Testis (tissue), 2 donors: ENCODE results near the gene NFIB.

Experiments
- POLR2A ChIP-seq: fragments of 450-650 bp; IDR thresholded peaks from one replicate; pipeline ENCODE4 v1.6.1; 2017; ENCODE audit warnings: antibody characterized with exemption, mild to moderate bottlenecking, moderate library complexity
- TF ChIP-seq, protein P1 (sequence below), 3 experiments: fragments of 450-650 bp in 2 of 3; fragments of 200-600 bp in 1 of 3; sonication (generic) in 1 of 3; IDR thresholded peaks; one replicate each; pipeline ENCODE4 v1.5.1; 2016 to 2019; ENCODE audit warnings: antibody characterized with exemption in 3 of 3, mild to moderate bottlenecking in 2 of 3, moderate library complexity in 1 of 3

DNA sequence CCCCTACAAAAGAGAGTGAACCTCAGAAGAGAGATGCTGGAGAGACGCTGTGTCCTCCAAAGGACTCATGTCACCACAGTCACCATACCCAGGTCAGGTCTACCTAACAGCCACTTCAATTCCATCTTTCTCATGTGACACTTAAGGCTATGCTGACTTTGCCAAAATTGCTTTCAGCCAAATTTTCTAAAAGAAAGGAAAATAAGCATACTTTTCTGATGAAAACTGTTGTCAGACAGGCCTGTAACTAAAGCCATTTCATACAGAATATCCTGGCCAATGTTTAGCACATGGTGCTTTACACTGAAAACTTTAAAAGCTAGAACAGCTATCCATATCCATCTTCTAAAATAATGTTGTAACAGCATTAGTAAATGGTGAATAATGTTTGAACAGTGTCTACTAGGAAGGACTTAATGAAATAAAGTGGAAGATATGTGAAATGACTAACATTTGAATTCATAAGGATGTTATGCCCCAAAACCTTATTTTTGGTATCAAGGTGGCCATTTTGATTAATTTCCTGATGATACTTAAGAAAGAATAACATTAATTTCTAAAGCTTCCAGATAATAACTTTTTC lies 97.2 kb downstream of the NFIB start:
- TF ChIP-seq, protein P1, sequence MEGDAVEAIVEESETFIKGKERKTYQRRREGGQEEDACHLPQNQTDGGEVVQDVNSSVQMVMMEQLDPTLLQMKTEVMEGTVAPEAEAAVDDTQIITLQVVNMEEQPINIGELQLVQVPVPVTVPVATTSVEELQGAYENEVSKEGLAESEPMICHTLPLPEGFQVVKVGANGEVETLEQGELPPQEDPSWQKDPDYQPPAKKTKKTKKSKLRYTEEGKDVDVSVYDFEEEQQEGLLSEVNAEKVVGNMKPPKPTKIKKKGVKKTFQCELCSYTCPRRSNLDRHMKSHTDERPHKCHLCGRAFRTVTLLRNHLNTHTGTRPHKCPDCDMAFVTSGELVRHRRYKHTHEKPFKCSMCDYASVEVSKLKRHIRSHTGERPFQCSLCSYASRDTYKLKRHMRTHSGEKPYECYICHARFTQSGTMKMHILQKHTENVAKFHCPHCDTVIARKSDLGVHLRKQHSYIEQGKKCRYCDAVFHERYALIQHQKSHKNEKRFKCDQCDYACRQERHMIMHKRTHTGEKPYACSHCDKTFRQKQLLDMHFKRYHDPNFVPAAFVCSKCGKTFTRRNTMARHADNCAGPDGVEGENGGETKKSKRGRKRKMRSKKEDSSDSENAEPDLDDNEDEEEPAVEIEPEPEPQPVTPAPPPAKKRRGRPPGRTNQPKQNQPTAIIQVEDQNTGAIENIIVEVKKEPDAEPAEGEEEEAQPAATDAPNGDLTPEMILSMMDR (IDR thresholded peaks at IDR 0.05) = no peak
- no peak for TF ChIP-seq POLR2A
